ENCODE data around the gene ATP6V0B.

GRCh38 chr1:44008259-44008658 lies 33.5 kb downstream of the ATP6V0B start:
- TF ChIP-seq CTCF (IDR thresholded peaks at IDR 0.05) (no peak), POLR2A (IDR thresholded peaks at IDR 0.05) (no peak), EP300 (IDR thresholded peaks at IDR 0.05; ENCODE audit: low read depth) (no peak)
